Measurements from ENCODE around the gene FRAS1. TPM values are rescaled to one million over a fixed set of nuclear protein-coding genes. Genes with fewer than 3 reads are reported as not detected.

FRAS1 gene
- total RNA-seq, 3 donors from 2014 or later = 4.9 to 7.5 (median 6.6) TPM

- Histone ChIP-seq H3K9me3 (no peaks in the 10 kb centered on the region), H3K27me3 (no peaks in the 10 kb centered on the region), H3K36me3 (no peaks in the 10 kb centered on the region), H3K4me1 (no peaks in the 10 kb centered on the region), H3K27ac (no peak overlapping the region), H3K4me3 (no peak overlapping the region)
- TF ChIP-seq POLR2AphosphoS5 (IDR thresholded peaks at IDR 0.05) (no peak), POLR2A (IDR thresholded peaks at IDR 0.05) (no peak)
- TF ChIP-seq, protein P1, sequence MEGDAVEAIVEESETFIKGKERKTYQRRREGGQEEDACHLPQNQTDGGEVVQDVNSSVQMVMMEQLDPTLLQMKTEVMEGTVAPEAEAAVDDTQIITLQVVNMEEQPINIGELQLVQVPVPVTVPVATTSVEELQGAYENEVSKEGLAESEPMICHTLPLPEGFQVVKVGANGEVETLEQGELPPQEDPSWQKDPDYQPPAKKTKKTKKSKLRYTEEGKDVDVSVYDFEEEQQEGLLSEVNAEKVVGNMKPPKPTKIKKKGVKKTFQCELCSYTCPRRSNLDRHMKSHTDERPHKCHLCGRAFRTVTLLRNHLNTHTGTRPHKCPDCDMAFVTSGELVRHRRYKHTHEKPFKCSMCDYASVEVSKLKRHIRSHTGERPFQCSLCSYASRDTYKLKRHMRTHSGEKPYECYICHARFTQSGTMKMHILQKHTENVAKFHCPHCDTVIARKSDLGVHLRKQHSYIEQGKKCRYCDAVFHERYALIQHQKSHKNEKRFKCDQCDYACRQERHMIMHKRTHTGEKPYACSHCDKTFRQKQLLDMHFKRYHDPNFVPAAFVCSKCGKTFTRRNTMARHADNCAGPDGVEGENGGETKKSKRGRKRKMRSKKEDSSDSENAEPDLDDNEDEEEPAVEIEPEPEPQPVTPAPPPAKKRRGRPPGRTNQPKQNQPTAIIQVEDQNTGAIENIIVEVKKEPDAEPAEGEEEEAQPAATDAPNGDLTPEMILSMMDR (IDR thresholded peaks at IDR 0.05) = no peak
- intact Hi-C loops (cut with DNase I; ENCODE audit: low total_unique reads) = no loop called here
- no peak for DNase-seq (ENCODE audit: low spot score in 2 of 2)
Observed at GRCh38 chr4:78379991-78380729, 323.0 kb downstream of the FRAS1 start.

GRCh38 chr4:78386679-78387078 lies 329.6 kb downstream of the FRAS1 start:
- Histone ChIP-seq H3K4me1 (no peaks in the 10 kb centered on the region), H3K4me3 (no peak overlapping the region), H3K27me3 (no peaks in the 10 kb centered on the region), H3K27ac (no peak overlapping the region), H3K9me3 (no peaks in the 10 kb centered on the region), H3K36me3 (no peaks in the 10 kb centered on the region)
- no peak for TF ChIP-seq POLR2A (IDR thresholded peaks at IDR 0.05)
- TF ChIP-seq, protein P1 (IDR thresholded peaks at IDR 0.05) = no peak
- no peak for TF ChIP-seq POLR2AphosphoS5 (IDR thresholded peaks at IDR 0.05)
- intact Hi-C loops (cut with DNase I; ENCODE audit: low total_unique reads) = no loop called here
- DNase-seq (ENCODE audit: low spot score in 2 of 2) = no peak

- H3K9me3 ChIP-seq = peaks cover 0 to 23% of the 10 kb centered on the region in 2 donors
- H3K27me3 ChIP-seq = no peaks in the 10 kb centered on the region
- DNase-seq (ENCODE audit: low spot score in 2 of 2) = no peak
- H3K36me3 ChIP-seq = no peaks in the 10 kb centered on the region
- H3K4me3 ChIP-seq = no peak overlapping the region
- TF ChIP-seq, protein P1 (IDR thresholded peaks at IDR 0.05) = no peak
- no peak for TF ChIP-seq POLR2AphosphoS5 (IDR thresholded peaks at IDR 0.05)
- TF ChIP-seq POLR2A (IDR thresholded peaks at IDR 0.05) = no peak
- H3K27ac ChIP-seq = no peak overlapping the region
- intact Hi-C loops (cut with DNase I; ENCODE audit: low total_unique reads) = no loop called here
- H3K4me1 ChIP-seq = no peaks in the 10 kb centered on the region
Observed at GRCh38 chr4:78395642-78396041, 338.5 kb downstream of the FRAS1 start.

- no peak overlapping the region for H3K4me3 ChIP-seq
- DNase-seq (ENCODE audit: low spot score in 2 of 2) = no peak
- TF ChIP-seq POLR2AphosphoS5 (IDR thresholded peaks at IDR 0.05) (no peak), POLR2A (IDR thresholded peaks at IDR 0.05) (no peak)
- TF ChIP-seq, protein P1 (IDR thresholded peaks at IDR 0.05) = no peak
Observed at GRCh38 chr4:78396613-78397291, 339.6 kb downstream of the FRAS1 start.

GRCh38 chr4:78397292-78397630 lies 340.1 kb downstream of the FRAS1 start:
- Histone ChIP-seq H3K27me3 (no peaks in the 10 kb centered on the region), H3K4me3 (no peak overlapping the region), H3K4me1 (no peaks in the 10 kb centered on the region), H3K27ac (no peak overlapping the region), H3K9me3 (peaks cover 0 to 23% of the 10 kb centered on the region in 2 donors), H3K36me3 (no peaks in the 10 kb centered on the region)
- intact Hi-C loops (cut with DNase I; ENCODE audit: low total_unique reads) = no loop called here
- TF ChIP-seq POLR2A (IDR thresholded peaks at IDR 0.05) = no peak
- TF ChIP-seq, protein P1 (IDR thresholded peaks at IDR 0.05) = no peak
- TF ChIP-seq POLR2AphosphoS5 (IDR thresholded peaks at IDR 0.05) = no peak
- no peak for DNase-seq (ENCODE audit: low spot score in 2 of 2)

More at GRCh38 chr4:78396613-78397291, 339.6 kb downstream of the FRAS1 start:
- Histone ChIP-seq H3K36me3 (no peaks in the 10 kb centered on the region), H3K4me1 (no peaks in the 10 kb centered on the region), H3K27ac (no peak overlapping the region), H3K27me3 (no peaks in the 10 kb centered on the region), H3K9me3 (peaks cover 0 to 23% of the 10 kb centered on the region in 2 donors)
- intact Hi-C loops (cut with DNase I; ENCODE audit: low total_unique reads) = no loop called here

Data from breast epithelium (tissue), 4 donors.